Central memory CD8-positive, alpha-beta T cell (primary cell): Measurements from ENCODE around the gene ECPAS.

Experiments used
- ATAC-seq: fragments of 150-1000 bp; cut with Tn5 transposase; replicated peaks from 2 replicates; pipeline ENCODE4 v1.10.0; 2022; ENCODE audit warnings: mild to moderate bottlenecking, moderate FRiP score, moderate number of reproducible peaks; ENCODE audit not compliant: poor library complexity, severe bottlenecking; ENCODE audit errors: extremely low read depth
- DNase-seq, 2 donors: peaks; one replicate each; pipeline ENCODE4 v3.0.0; 2021; ENCODE audit warnings: low spot score in 2 of 2
- H3K27ac Mint-ChIP-seq: one replicate; pipeline ENCODE4 v1.8.0; 2022; ENCODE audit warnings: low read depth, mild to moderate bottlenecking, moderate library complexity, mixed read lengths
- H3K27me3 Mint-ChIP-seq: one replicate; pipeline ENCODE4 v1.8.0; 2022; ENCODE audit warnings: mixed read lengths
- H3K36me3 Mint-ChIP-seq: one replicate; pipeline ENCODE4 v1.8.0; 2022; ENCODE audit warnings: mild to moderate bottlenecking, moderate library complexity, mixed read lengths; ENCODE audit not compliant: insufficient read depth
- H3K4me1 Mint-ChIP-seq: one replicate; pipeline ENCODE4 v1.8.0; 2022; ENCODE audit warnings: mixed read lengths
- H3K4me3 Mint-ChIP-seq: one replicate; pipeline ENCODE4 v1.8.0; 2022; ENCODE audit warnings: mild to moderate bottlenecking, moderate library complexity, mixed read lengths
- H3K9me3 Mint-ChIP-seq: one replicate; pipeline ENCODE4 v1.8.0; 2022; ENCODE audit warnings: mixed read lengths

The ECPAS gene

GRCh38 chr9:111399211-111399739 is 84.9 kb downstream of the ECPAS start:
- Mint-ChIP-seq H3K36me3 (peaks cover 49% of the 10 kb centered on the region), H3K27ac (no peak overlapping the region), H3K4me3 (no peak overlapping the region), H3K9me3 (peaks cover 10% of the 10 kb centered on the region), H3K27me3 (no peaks in the 10 kb centered on the region), H3K4me1 (peaks cover 9% of the 10 kb centered on the region)
- ATAC-seq (no peak), DNase-seq (no peak)

GRCh38 chr9:111393971-111394370 is 90.2 kb downstream of the ECPAS start:
- ATAC-seq (no peak), DNase-seq (no peak)
- Mint-ChIP-seq H3K4me1 (peaks cover 9% of the 10 kb centered on the region), H3K27ac (no peak overlapping the region), H3K9me3 (no peaks in the 10 kb centered on the region), H3K27me3 (no peaks in the 10 kb centered on the region), H3K36me3 (peaks cover 70% of the 10 kb centered on the region), H3K4me3 (no peak overlapping the region)

- Mint-ChIP-seq H3K27me3 (no peaks in the 10 kb centered on the region), H3K9me3 (no peaks in the 10 kb centered on the region), H3K4me1 (peaks cover under 1% of the 10 kb centered on the region), H3K36me3 (peaks cover 44% of the 10 kb centered on the region), H3K27ac (no peak overlapping the region), H3K4me3 (no peak overlapping the region)
- no peak for DNase-seq
- ATAC-seq, result no peak
These were observed 94.8 kb downstream of the ECPAS start for GRCh38 chr9:111389406-111389805.

GRCh38 chr9:111386386-111386785 is 97.8 kb downstream of the ECPAS start:
- Mint-ChIP-seq H3K4me1 (no peaks in the 10 kb centered on the region), H3K36me3 (peaks cover 37% of the 10 kb centered on the region), H3K27ac (no peak overlapping the region), H3K4me3 (no peak overlapping the region), H3K27me3 (no peaks in the 10 kb centered on the region), H3K9me3 (no peaks in the 10 kb centered on the region)
- DNase-seq, result no peak
- ATAC-seq, result no peak

GRCh38 chr9:111381006-111381405 is 103.2 kb downstream of the ECPAS start:
- ATAC-seq (no peak), DNase-seq (no peak)
- Mint-ChIP-seq H3K27me3 (no peaks in the 10 kb centered on the region), H3K36me3 (peaks cover 34% of the 10 kb centered on the region), H3K27ac (no peak overlapping the region), H3K4me1 (no peaks in the 10 kb centered on the region), H3K4me3 (no peak overlapping the region), H3K9me3 (no peaks in the 10 kb centered on the region)

- Mint-ChIP-seq H3K36me3 (peaks cover 50% of the 10 kb centered on the region), H3K9me3 (no peaks in the 10 kb centered on the region), H3K4me1 (no peaks in the 10 kb centered on the region), H3K27me3 (no peaks in the 10 kb centered on the region), H3K4me3 (no peak overlapping the region), H3K27ac (peak overlapping the region; percentile 20)
- ATAC-seq (no peak), DNase-seq (no peak)
These were observed 108.2 kb downstream of the ECPAS start for GRCh38 chr9:111375817-111376564.

GRCh38 chr9:111375062-111375461 is 109.1 kb downstream of the ECPAS start:
- peak overlapping the region; percentile 20 for H3K27ac Mint-ChIP-seq
- H3K4me1 Mint-ChIP-seq, result no peaks in the 10 kb centered on the region
- DNase-seq (no peak), ATAC-seq (no peak)
- no peaks in the 10 kb centered on the region for H3K27me3 Mint-ChIP-seq
- H3K36me3 Mint-ChIP-seq, result peaks cover 55% of the 10 kb centered on the region
- no peak overlapping the region for H3K4me3 Mint-ChIP-seq
- no peaks in the 10 kb centered on the region for H3K9me3 Mint-ChIP-seq

- H3K4me1 Mint-ChIP-seq, result no peaks in the 10 kb centered on the region
These were observed 111.9 kb downstream of the ECPAS start for GRCh38 chr9:111372297-111372696.

GRCh38 chr9:111366978-111367377 is 117.2 kb downstream of the ECPAS start:
- H3K4me1 Mint-ChIP-seq, result no peaks in the 10 kb centered on the region
- H3K27ac Mint-ChIP-seq, result no peak overlapping the region
- H3K36me3 Mint-ChIP-seq, result peaks cover 49% of the 10 kb centered on the region

More at GRCh38 chr9:111372297-111372696, 111.9 kb downstream of the ECPAS start:
- ATAC-seq (no peak), DNase-seq (no peak)
- Mint-ChIP-seq H3K27ac (no peak overlapping the region), H3K4me3 (no peak overlapping the region), H3K9me3 (no peaks in the 10 kb centered on the region), H3K36me3 (peaks cover 61% of the 10 kb centered on the region), H3K27me3 (no peaks in the 10 kb centered on the region)

GRCh38 chr9:111362526-111362925 is 121.7 kb downstream of the ECPAS start:
- no peak overlapping the region for H3K4me3 Mint-ChIP-seq
- ATAC-seq (no peak), DNase-seq (no peak)
- peaks cover 28% of the 10 kb centered on the region for H3K36me3 Mint-ChIP-seq
- H3K27me3 Mint-ChIP-seq, result no peaks in the 10 kb centered on the region
- H3K27ac Mint-ChIP-seq, result no peak overlapping the region
- H3K9me3 Mint-ChIP-seq, result no peaks in the 10 kb centered on the region
- no peaks in the 10 kb centered on the region for H3K4me1 Mint-ChIP-seq

More at GRCh38 chr9:111366978-111367377, 117.2 kb downstream of the ECPAS start:
- Mint-ChIP-seq H3K4me3 (no peak overlapping the region), H3K9me3 (no peaks in the 10 kb centered on the region), H3K27me3 (no peaks in the 10 kb centered on the region)
- DNase-seq, result no peak
- ATAC-seq, result no peak

- Mint-ChIP-seq H3K27me3 (no peaks in the 10 kb centered on the region), H3K9me3 (no peaks in the 10 kb centered on the region), H3K4me3 (no peak overlapping the region), H3K36me3 (peaks cover 21% of the 10 kb centered on the region), H3K27ac (no peak overlapping the region), H3K4me1 (no peaks in the 10 kb centered on the region)
- ATAC-seq, result no peak
- no peak for DNase-seq
These were observed 123.3 kb downstream of the ECPAS start for GRCh38 chr9:111360881-111361280.

- peaks cover 6% of the 10 kb centered on the region for H3K9me3 Mint-ChIP-seq
- peaks cover 6% of the 10 kb centered on the region for H3K36me3 Mint-ChIP-seq
- DNase-seq (no peak), ATAC-seq (no peak)
- no peaks in the 10 kb centered on the region for H3K4me1 Mint-ChIP-seq
- no peaks in the 10 kb centered on the region for H3K27me3 Mint-ChIP-seq
- H3K27ac Mint-ChIP-seq, result peak overlapping the region; percentile 61
- H3K4me3 Mint-ChIP-seq, result no peak overlapping the region
These were observed 127.5 kb downstream of the ECPAS start for GRCh38 chr9:111356481-111357244.

- no peak for ATAC-seq
- Mint-ChIP-seq H3K27me3 (no peaks in the 10 kb centered on the region), H3K27ac (no peak overlapping the region), H3K4me3 (no peak overlapping the region), H3K36me3 (peaks cover 2% of the 10 kb centered on the region), H3K9me3 (peaks cover 6% of the 10 kb centered on the region), H3K4me1 (no peaks in the 10 kb centered on the region)
- DNase-seq, result no peak
These were observed 131.6 kb downstream of the ECPAS start for GRCh38 chr9:111352545-111352944.
